ENCODE data around the gene FSTL3. TPM values are rescaled to one million over a fixed set of nuclear protein-coding genes. Genes with fewer than 3 reads are reported as not detected.

The FSTL3 gene
- total RNA-seq, 2 donors from 2014 or later, result 72.4 to 236 TPM

- ATAC-seq (no peak), DNase-seq (no peak)
- Histone ChIP-seq H3K36me3 (replicated peaks in 1 of 2; ENCODE audit: insufficient read depth in 1 of 2, low read depth in 2 of 2) (peaks cover 7 to 15% of the 10 kb centered on the region in 2 donors), H3K27me3 (no peaks in the 10 kb centered on the region), H3K27ac (no peak overlapping the region), H3K4me3 (no peak overlapping the region), H3K9me3 (no peaks in the 10 kb centered on the region), H3K4me1 (peaks cover 4% of the 10 kb centered on the region)
- intact Hi-C loops (cut with DNase I), result no loop called here
- no peak for TF ChIP-seq POLR2A (IDR thresholded peaks at IDR 0.05)
- TF ChIP-seq, protein P1, sequence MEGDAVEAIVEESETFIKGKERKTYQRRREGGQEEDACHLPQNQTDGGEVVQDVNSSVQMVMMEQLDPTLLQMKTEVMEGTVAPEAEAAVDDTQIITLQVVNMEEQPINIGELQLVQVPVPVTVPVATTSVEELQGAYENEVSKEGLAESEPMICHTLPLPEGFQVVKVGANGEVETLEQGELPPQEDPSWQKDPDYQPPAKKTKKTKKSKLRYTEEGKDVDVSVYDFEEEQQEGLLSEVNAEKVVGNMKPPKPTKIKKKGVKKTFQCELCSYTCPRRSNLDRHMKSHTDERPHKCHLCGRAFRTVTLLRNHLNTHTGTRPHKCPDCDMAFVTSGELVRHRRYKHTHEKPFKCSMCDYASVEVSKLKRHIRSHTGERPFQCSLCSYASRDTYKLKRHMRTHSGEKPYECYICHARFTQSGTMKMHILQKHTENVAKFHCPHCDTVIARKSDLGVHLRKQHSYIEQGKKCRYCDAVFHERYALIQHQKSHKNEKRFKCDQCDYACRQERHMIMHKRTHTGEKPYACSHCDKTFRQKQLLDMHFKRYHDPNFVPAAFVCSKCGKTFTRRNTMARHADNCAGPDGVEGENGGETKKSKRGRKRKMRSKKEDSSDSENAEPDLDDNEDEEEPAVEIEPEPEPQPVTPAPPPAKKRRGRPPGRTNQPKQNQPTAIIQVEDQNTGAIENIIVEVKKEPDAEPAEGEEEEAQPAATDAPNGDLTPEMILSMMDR (IDR thresholded peaks at IDR 0.05), result no peak
- 60 to 88% methylated on average over 4 to 12 of the region's 14 CpGs for WGBS, 2 donors
Observed at GRCh38 chr19:644789-645188, 31.4 kb upstream of the FSTL3 start.

DNA sequence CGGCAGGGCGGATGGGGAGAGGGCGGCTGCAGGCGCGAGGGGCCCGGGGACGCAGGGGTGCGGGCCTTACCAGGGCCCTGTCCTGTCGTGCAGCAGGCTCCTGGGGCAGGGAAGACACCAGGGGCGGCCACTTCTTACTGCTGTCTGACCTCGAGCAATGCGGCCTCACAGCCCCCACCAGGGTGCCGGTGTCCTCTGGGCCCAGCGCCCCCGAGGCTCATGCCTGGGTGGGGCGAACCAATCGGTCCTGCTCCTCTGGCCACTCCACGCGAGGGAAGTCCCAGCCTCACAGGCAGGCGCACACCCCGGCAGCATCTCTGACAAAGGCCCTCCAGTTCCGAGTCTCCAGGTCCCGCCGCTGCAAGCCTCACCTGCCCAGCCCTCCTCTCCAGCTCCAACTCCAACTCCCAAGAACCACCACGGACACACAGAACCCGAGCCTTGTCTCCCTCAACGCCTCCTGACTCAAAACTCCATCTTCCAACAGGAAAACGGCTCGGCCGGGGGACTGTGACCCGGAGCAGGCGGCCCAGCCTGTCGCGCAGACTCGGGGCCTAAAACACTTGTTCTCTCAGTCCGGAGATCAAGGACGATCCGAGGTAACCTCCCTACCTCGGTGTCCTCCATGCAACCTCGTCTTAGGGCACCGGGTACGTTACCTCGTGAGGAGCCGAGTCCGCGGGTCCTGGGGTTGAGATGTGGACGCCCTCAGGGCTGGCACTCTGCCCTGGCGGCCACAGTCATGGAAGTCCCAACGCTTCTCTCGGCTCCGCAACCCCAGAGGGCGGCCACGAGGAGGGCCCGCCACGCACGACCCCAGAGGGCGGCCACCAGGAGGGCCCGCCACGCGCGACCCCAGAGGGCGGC, 30.0 kb upstream of the FSTL3 start:
- 91 to 94% methylated on average over 13 to 50 of the region's 62 CpGs for WGBS, 2 donors
- Histone ChIP-seq H3K27me3 (no peaks in the 10 kb centered on the region), H3K9me3 (no peaks in the 10 kb centered on the region), H3K4me3 (no peak overlapping the region), H3K4me1 (no peaks in the 10 kb centered on the region), H3K36me3 (replicated peaks in 1 of 2; ENCODE audit: insufficient read depth in 1 of 2, low read depth in 2 of 2) (peaks cover 13 to 16% of the 10 kb centered on the region in 2 donors), H3K27ac (no peak overlapping the region)
- TF ChIP-seq, protein P1 (IDR thresholded peaks at IDR 0.05), result no peak
- TF ChIP-seq POLR2A (IDR thresholded peaks at IDR 0.05), result no peak
- no peak for ATAC-seq
- DNase-seq, result no peak
- intact Hi-C loops (cut with DNase I), result no loop called here

GRCh38 chr19:646779-647565, 29.2 kb upstream of the FSTL3 start:
- no peak overlapping the region for H3K27ac ChIP-seq
- H3K27me3 ChIP-seq, result no peaks in the 10 kb centered on the region
- 92 to 94% methylated on average over 24 to 41 of the region's 48 CpGs for WGBS, 2 donors
- peaks cover 15 to 19% of the 10 kb centered on the region in 2 donors for H3K36me3 ChIP-seq (replicated peaks in 1 of 2; ENCODE audit: insufficient read depth in 1 of 2, low read depth in 2 of 2)
- intact Hi-C loops (cut with DNase I), result no loop called here
- no peaks in the 10 kb centered on the region for H3K4me1 ChIP-seq
- TF ChIP-seq, protein P1 (IDR thresholded peaks at IDR 0.05), result no peak
- no peak for TF ChIP-seq POLR2A (IDR thresholded peaks at IDR 0.05)
- ATAC-seq, result no peak
- H3K9me3 ChIP-seq, result no peaks in the 10 kb centered on the region
- no peak for DNase-seq
- H3K4me3 ChIP-seq, result no peak overlapping the region

DNA sequence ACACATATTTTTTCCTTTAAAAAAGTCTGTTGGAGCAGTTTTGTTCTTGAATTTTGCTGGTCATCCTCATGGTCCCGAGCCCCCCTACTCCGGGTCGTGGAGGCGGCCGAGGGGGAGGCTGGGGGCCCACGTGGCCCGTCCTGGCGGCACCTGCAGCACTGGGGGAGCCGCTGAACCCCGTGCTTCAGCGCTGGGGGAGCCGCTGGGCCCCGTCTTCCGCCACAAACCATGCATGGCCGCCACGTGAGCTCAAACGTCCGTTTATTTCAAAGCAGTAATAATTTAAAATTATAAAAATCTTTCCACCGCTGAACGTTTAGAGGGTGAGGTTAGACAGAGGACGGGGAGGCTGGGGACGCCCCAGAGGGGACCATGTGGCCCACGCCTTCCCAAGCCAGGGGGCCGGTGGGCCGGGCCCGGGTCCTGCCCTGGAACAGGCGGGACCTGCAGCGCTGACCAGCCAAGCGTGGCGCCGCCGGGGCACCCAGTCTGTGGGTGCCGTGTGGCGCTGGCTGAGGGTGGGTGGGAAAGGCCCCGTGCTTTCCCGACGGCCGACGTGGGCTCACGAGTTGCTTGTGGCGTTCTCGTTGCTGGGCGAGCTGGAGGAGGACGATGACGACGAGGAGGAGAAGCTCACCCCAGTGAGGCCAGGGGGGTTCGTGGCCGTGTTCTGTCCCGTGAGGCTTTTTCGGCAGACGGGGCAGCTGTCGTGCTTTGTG, 28.5 kb upstream of the FSTL3 start:
- Histone ChIP-seq H3K4me1 (no peaks in the 10 kb centered on the region), H3K4me3 (no peak overlapping the region), H3K27me3 (no peaks in the 10 kb centered on the region), H3K27ac (no peak overlapping the region), H3K9me3 (no peaks in the 10 kb centered on the region), H3K36me3 (replicated peaks in 1 of 2; ENCODE audit: insufficient read depth in 1 of 2, low read depth in 2 of 2) (peaks cover 15 to 19% of the 10 kb centered on the region in 2 donors)
- ATAC-seq, result no peak
- intact Hi-C loops (cut with DNase I), result no loop called here
- WGBS, 2 donors, result 93 to 95% methylated on average over 41 of the region's 52 CpGs
- no peak for DNase-seq
- no peak for TF ChIP-seq POLR2A (IDR thresholded peaks at IDR 0.05)
- TF ChIP-seq, protein P1 (IDR thresholded peaks at IDR 0.05), result no peak
